GM19468 (cell line): ENCODE measurements around the gene AUH.

Experiments used
- ATAC-seq: cut with Tn5 transposase; IDR thresholded peaks from one replicate; pipeline ENCODE4 v1.9.1; 2021; ENCODE audit warnings: mild to moderate bottlenecking, moderate library complexity, moderate number of reproducible peaks; ENCODE audit not compliant: unreplicated experiment; ENCODE audit errors: extremely low read depth

AUH gene

DNA sequence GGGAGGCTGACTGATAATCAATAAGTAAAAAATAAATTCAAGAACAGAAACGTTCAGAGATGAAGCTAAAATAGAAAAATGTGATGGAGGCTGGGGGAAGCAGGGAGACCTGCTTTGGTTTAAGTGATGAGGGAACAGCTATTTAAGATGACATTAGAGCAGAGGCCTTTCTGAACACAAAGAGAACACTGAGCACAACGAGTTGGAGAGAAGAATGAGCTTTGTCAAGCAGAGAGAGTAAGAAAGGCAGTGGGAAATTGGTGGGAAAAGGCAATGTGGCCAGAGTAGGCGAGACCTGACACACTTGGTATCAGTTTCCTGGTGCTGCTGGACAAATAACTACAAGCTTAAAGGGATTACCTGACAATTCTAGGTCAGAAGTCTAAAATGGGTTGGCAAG, 20.0 kb downstream of the AUH start:
- ATAC-seq, result no peak

DNA sequence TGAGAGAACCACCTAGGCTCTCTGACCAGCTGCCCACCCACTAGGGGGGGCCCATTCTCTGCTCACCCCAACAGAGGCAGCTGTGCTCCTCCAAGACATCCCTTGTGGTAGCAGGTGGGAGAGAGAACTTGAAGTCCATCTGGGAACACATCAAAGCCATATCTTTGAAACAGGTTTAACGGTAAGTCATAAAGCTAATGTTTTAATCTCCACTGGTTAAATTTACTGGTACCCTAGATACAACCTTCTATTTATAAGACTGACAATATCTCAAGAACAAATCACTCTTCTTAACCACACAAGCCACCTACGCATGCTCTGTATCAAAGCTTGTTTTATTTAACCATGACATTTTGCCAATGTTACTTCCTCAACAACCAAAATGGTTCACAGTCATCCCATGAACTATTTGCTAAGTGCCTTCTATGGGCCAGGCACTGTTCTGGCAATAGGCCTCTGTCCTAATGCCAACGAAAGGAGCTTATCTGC, 20.4 kb downstream of the AUH start:
- ATAC-seq, result no peak

DNA sequence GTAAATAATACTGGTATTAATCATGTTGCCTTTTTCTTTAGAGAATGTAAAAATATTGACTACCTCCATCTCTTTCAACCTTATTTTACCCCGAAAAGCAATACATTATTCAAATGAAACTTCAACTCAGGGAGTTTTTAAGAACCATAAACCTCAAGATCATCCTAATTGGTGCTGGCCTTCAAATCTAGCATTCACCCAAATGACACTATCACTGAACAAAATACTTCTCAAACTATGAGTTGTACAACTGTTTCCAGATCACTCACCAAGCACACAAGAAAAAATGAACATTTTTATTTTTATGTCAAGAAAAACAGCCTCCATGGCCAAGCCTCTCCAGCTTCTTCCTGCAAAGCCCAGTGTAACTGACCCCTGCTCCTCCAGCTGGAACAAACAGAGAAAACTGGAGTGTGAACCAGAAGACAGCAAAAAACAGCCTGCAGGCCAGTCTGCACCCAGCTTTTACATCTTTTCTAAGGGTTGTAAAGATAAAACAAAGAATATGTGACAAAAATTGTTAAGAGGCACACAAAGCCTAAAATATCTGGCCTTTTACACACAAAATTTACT, 21.2 kb downstream of the AUH start:
- ATAC-seq, result no peak

DNA sequence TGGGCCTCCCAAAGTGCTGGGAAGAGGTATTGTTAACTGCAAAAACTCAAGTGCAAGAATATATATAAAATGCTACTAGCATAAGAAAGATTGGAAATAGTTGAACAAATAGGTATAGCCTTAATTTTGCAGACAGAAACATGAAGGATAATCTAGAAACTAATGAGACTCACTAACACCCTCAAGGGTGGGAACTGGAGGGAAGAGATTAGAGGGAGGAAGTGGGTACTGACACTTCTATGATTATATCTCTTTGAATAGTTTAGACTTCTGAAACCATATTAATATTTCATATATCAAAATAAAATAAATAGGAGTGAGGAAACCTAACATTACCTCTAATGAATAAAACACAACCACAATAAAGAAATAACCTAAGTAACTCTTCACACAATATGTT, 23.0 kb downstream of the AUH start:
- no peak for ATAC-seq

DNA sequence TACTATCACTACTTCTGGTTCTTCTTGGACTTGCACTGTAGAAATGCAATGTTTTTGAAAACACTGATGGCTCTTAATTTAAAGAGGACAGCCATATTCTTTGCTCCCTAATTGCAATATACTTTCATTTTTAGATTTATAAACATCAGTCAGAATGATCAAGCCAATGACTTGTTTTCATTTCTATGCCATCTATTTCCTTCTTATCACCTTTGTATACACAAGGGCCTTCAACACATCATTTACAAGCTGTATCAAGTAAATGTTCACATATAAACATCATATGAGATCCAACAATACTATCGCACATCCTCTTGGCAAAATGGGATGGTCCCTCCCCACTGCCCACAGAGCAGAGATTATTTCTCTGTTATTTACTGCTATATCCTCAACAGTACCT, 24.9 kb downstream of the AUH start:
- ATAC-seq, result no peak

DNA sequence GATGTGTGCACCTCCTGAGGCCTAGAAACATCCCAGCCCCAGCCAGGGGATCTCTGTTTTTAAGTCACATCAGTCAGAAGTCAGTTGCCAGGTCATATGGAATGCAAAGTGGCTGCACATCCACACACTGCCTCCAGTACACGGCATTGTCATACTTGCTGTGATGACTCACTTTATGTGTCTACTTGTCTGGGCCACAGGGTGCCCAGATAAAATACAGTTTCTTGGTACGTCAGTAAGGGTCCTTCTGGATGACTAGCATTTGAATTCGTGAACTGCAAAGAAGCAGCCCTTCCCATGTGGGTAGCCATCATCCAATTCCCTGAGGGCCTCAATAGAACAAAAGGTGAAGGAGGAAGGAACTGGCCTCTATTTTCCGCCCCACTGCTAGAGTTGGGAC, 27.7 kb downstream of the AUH start:
- no peak for ATAC-seq

DNA sequence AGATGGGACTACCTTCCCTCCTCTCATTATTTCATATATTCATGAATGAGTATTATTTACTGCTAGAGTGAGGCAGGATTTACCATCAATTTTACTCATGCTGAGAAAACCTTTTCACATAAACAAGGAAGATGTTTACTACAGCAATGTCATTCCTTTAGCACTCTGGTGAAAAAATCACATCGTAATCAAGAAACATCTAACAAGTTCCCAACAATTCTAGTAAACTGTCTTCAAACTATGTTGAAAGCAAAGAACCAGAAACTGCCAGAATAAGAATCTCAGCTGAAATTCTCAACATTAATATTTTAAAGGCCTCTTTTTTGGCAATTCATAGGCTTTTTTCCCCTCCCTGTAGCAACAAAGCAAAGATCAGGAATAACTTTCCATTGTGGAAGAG, 28.2 kb downstream of the AUH start:
- ATAC-seq, result no peak

DNA sequence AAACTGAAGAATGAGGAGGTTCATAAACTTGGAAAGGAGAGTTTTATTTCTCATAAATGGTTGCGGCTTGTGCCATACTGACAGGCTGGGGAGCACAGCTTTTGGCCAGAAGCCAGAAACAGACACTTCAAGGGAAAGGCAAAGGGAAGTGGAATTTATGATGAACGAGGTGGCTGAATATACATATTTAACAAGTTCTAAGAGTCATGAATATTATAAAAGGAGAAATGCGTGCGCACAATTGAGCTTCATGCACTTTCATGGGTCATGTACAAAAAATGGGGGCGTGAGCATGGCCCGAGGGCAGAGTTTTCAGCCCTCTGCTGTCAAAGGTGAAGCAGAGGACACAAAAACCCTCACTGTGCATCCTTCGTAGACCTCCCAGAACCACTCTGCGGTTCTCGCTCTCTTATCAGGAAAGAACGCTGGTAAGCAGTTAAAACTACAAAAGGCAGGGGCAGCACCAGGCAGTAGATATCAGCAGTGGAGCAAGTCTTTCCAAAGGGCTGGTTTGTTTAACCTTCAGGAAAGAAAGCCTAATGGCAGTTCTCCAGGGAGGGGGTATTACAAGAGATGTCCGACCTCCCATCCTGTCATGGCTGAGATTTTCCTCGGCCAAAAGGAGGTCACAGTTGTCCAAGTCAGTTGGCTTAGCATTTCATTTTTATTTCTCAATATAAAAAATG, 29.0 kb downstream of the AUH start:
- no peak for ATAC-seq

DNA sequence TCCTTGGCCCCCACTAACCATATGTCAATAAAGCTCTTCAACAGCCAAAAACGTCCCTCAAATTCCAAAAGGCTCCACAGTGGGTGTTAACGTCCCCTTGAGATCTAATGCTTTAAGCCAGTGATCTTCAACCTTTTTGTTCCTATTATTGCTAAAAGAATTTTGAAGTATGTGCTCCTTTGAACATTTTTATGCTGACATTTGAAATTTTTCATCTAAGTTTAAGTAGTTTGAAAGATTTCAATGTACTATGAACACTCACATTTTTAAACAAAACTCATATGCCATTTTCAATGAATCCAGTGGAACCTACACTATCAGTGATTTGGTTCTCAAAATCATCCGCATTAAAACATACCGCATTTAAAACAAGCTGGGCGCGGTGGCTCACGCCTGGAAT, 29.9 kb downstream of the AUH start:
- no peak for ATAC-seq

DNA sequence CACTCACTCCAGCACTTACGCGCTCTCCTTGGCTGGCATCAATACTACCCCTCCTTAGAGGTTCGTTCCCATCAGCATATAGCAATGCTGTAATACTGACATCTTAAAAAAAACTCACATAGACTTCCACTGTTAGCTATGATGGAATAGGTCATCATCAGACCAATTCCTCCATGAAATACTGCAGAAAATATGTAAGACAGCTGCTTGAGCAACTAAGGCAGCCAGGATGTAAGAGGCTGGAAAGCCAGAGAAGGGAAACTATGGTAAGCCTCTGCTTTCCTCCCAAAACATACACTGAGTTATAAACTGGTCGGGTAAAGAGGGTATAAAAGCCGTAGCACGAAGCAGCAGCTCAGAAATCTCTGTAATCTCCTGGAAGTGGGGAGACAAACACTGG, 33.5 kb downstream of the AUH start:
- ATAC-seq, result no peak

- ATAC-seq, result no peak
These were observed 40.0 kb downstream of the AUH start for GRCh38 chr9:91321691-91322090.

- ATAC-seq, result no peak
These were observed 41.4 kb downstream of the AUH start for GRCh38 chr9:91320299-91320698.

DNA sequence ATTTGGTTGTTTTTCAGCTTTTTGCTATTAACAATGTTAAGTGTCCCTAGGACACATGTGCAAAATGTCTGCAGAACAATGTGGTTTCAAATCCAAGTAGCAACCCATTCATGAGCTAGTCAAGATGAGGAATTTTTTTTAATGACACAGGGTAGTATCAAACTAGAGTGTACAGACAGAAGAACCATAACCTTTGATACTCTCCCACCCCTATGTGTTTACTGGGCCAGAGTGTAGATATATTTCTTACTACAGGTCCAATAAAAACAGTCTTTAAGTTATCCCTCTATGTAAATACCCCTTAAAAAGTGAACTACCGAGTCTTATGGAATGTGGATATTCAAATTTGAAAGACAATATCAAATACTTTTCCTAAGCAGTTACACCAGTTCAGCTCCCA, 45.6 kb downstream of the AUH start:
- no peak for ATAC-seq

DNA sequence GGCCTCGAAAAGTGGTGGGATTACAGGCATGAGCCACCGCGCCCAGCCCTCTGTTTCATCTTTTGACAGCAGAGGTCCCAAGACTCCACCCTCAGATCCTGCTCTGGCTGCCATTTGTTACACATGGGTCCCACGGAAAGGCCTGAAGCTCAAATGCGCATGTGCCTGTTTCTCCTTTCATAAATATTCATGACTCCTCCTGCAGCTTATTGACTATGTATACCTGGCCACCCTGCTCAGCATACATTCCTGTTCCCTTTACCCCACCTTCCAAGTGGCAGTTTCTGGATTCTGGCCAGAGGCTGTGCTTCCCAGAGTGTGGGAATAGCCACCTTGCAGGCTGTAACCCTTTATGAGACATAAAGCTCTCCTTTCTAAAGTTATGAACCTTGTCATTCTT, 46.5 kb downstream of the AUH start:
- ATAC-seq, result no peak

- no peak for ATAC-seq
These were observed 48.9 kb downstream of the AUH start for GRCh38 chr9:91312717-91313325.

- ATAC-seq, result no peak
These were observed 51.7 kb downstream of the AUH start for GRCh38 chr9:91310037-91310436.

DNA sequence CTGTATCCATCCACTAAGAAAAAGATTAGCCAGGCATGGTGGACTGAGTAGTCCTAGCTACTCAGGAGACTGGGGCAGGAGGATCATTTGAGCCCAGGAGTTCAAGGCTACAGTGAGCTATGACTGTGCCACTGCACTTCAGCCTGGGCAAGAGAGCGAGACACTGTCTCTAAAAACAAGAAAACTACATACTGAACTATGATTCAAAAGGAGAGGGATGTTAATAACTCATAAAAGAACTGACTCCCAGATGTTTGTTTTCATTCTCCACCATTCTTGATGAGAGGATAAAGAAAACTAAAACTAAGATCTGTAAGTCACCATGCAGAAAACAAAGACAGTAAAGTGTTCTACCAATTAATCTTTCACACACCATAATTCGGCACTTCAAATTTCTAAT, 53.5 kb downstream of the AUH start:
- no peak for ATAC-seq

- no peak for ATAC-seq
These were observed 54.4 kb downstream of the AUH start for GRCh38 chr9:91307279-91307678.

- ATAC-seq, result no peak
These were observed 55.5 kb downstream of the AUH start for GRCh38 chr9:91306296-91306630.

DNA sequence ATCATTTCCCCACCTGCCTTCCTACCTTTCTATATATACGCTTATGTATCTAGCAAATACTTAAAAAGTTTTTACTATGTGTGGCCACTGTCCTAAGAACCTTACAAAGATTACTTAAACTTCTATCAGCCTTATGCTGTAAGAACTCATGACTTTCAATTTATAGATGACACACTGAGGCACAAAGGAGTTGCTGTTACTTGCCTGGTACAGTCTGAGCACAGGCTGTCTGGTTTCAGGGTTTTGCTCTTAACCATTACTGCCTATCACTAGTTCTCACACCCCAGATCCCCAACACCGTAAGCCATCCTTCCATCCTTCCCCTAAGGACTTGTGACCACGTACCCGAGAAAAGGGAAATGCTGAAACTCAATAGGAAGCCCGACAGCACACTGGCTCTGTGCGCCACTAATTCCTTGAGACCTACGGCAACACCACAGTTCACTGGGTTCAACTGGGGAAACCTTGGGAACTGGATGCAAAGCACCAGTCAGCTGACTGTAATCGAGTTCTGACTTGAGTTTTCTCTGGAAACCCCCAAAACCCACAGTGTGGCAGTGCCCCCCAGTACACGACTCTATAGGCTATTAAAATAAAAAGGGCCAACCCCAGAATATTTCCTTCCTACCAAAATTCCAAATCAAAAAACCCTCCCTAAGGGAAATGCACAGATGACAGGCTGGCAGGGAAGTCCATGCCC, 56.0 kb downstream of the AUH start:
- ATAC-seq, result no peak

- ATAC-seq, result no peak
These were observed 57.8 kb downstream of the AUH start for GRCh38 chr9:91303741-91304415.
